Vagina (tissue), 2 donors: ENCODE measurements around the gene NIP7. TPM values are rescaled to one million over a fixed set of nuclear protein-coding genes. Genes with fewer than 3 reads are reported as not detected.

Source experiments
- DNase-seq, 2 donors: peaks; one replicate each; pipeline ENCODE4 v3.0.0-alpha.2; 2017; ENCODE audit errors: extremely low spot score in 2 of 2
- H3K27ac ChIP-seq: fragments of 200-600 bp; sonication (generic); one replicate; pipeline ENCODE4 v1.5.1; 2019
- H3K27me3 ChIP-seq: fragments of 200-600 bp; sonication (generic); one replicate; pipeline ENCODE4 v1.5.1; 2019
- H3K36me3 ChIP-seq, 2 donors: fragments of 200-600 bp; sonication (generic); one replicate each; pipeline ENCODE4 v1.5.1; 2017 to 2019
- H3K4me1 ChIP-seq: fragments of 200-600 bp; sonication (generic); one replicate; pipeline ENCODE4 v1.5.1; 2019
- H3K4me3 ChIP-seq, 2 donors: fragments of 200-600 bp; sonication (generic); 1 replicate in 1 of 2; 2 replicates in 1 of 2; pipeline ENCODE4 v1.5.1; 2016 to 2019
- H3K9me3 ChIP-seq: fragments of 200-600 bp; sonication (generic); one replicate; pipeline ENCODE4 v1.5.1; 2019
- CTCF ChIP-seq, 3 experiments: fragments of 450-650 bp in 2 of 3; fragments of 200-600 bp in 1 of 3; sonication (generic) in 1 of 3; IDR thresholded peaks; one replicate each; pipeline ENCODE4 v1.5.1; 2017 to 2019; ENCODE audit warnings: antibody characterized with exemption in 3 of 3, mild to moderate bottlenecking in 2 of 3, moderate library complexity in 2 of 3
- POLR2A ChIP-seq, 2 donors: fragments of 450-650 bp; IDR thresholded peaks; one replicate each; pipeline ENCODE4 v1.6.1; 2017; ENCODE audit warnings: antibody characterized with exemption in 2 of 2, mild to moderate bottlenecking in 2 of 2, moderate library complexity in 2 of 2
- POLR2AphosphoS5 ChIP-seq, 2 donors: sonication (generic); formaldehyde crosslinking; IDR thresholded peaks; one replicate each; pipeline ENCODE4 v1.9.0; 2017; ENCODE audit warnings: antibody characterized with exemption in 2 of 2, mild to moderate bottlenecking in 2 of 2, low read depth in 1 of 2; ENCODE audit not compliant: insufficient read depth in 1 of 2
- intact Hi-C: fragments of 100-400 bp; cut with DNase I; formaldehyde crosslinking; loops from one replicate; pipeline ENCODE4 v1.15.1; 2023
- total RNA-seq: library from RNA; depleted of rRNA; stranded (reverse); fragments of >200 nt; gene quantifications from one replicate; pipeline ENCODE4 v1.2.3, GENCODE V29; 2016

Gene NIP7
- total RNA-seq, 1 donor from 2014 or later, result 15.2 TPM

- Histone ChIP-seq H3K36me3 (peaks cover 0 to 36% of the 10 kb centered on the region in 2 donors), H3K27me3 (no peaks in the 10 kb centered on the region), H3K27ac (no peak overlapping the region), H3K4me1 (peaks cover 21% of the 10 kb centered on the region), H3K4me3 (no peak overlapping the region), H3K9me3 (no peaks in the 10 kb centered on the region)
- no peak for DNase-seq
- intact Hi-C loops, result no loop called here
- no peak for TF ChIP-seq POLR2A (IDR thresholded peaks at IDR 0.05)
- no peak for TF ChIP-seq POLR2AphosphoS5 (IDR thresholded peaks at IDR 0.05; ENCODE audit: insufficient read depth in 1 of 2, low read depth in 1 of 2)
- no peak for TF ChIP-seq CTCF (IDR thresholded peaks at IDR 0.05)
These were observed 26.1 kb upstream of the NIP7 start for GRCh38 chr16:69313469-69313868.

- DNase-seq, result no peak
- TF ChIP-seq POLR2A (IDR thresholded peaks at IDR 0.05) (no peak), POLR2AphosphoS5 (IDR thresholded peaks at IDR 0.05; ENCODE audit: insufficient read depth in 1 of 2, low read depth in 1 of 2) (no peak), CTCF (IDR thresholded peaks at IDR 0.05) (no peak)
- H3K36me3 ChIP-seq, result peaks cover 0 to 46% of the 10 kb centered on the region in 2 donors
- intact Hi-C loops, result no loop called here
- no peaks in the 10 kb centered on the region for H3K9me3 ChIP-seq
- H3K4me3 ChIP-seq, result no peak overlapping the region
- no peak overlapping the region for H3K27ac ChIP-seq
- H3K27me3 ChIP-seq, result no peaks in the 10 kb centered on the region
- H3K4me1 ChIP-seq, result peaks cover 21% of the 10 kb centered on the region
These were observed 25.0 kb upstream of the NIP7 start for GRCh38 chr16:69314534-69314933.

- no peak for DNase-seq
These were observed 23.9 kb upstream of the NIP7 start for GRCh38 chr16:69315486-69316311.

GRCh38 chr16:69316595-69317034, 23.0 kb upstream of the NIP7 start:
- Histone ChIP-seq H3K9me3 (no peaks in the 10 kb centered on the region), H3K27ac (no peak overlapping the region), H3K36me3 (peaks cover 0 to 67% of the 10 kb centered on the region in 2 donors), H3K27me3 (no peaks in the 10 kb centered on the region), H3K4me3 (no peak overlapping the region), H3K4me1 (peaks cover 16% of the 10 kb centered on the region)
- no peak for DNase-seq
- intact Hi-C loops, result no loop called here
- no peak for TF ChIP-seq CTCF (IDR thresholded peaks at IDR 0.05)
- TF ChIP-seq POLR2A (IDR thresholded peaks at IDR 0.05), result no peak
- no peak for TF ChIP-seq POLR2AphosphoS5 (IDR thresholded peaks at IDR 0.05; ENCODE audit: insufficient read depth in 1 of 2, low read depth in 1 of 2)

More at GRCh38 chr16:69315486-69316311, 23.9 kb upstream of the NIP7 start:
- H3K4me3 ChIP-seq, result no peak overlapping the region
- intact Hi-C loops, result no loop called here
- H3K4me1 ChIP-seq, result peaks cover 17% of the 10 kb centered on the region
- H3K9me3 ChIP-seq, result no peaks in the 10 kb centered on the region
- TF ChIP-seq CTCF (IDR thresholded peaks at IDR 0.05) (no peak), POLR2A (IDR thresholded peaks at IDR 0.05) (no peak), POLR2AphosphoS5 (IDR thresholded peaks at IDR 0.05; ENCODE audit: insufficient read depth in 1 of 2, low read depth in 1 of 2) (no peak)
- H3K27me3 ChIP-seq, result no peaks in the 10 kb centered on the region
- no peak overlapping the region for H3K27ac ChIP-seq
- H3K36me3 ChIP-seq, result peaks cover 0 to 58% of the 10 kb centered on the region in 2 donors
